NOMO-1 treated with dmso at 0.1 percent for 144 hours (cell line): ENCODE data around the gene SNX2.
"Not testable (repeated sequence)": the region's sequence is repeated elsewhere in the genome, so short reads cannot be mapped to it uniquely, and the experiment has no call there.

Experiments used
- DNase-seq: peaks from one replicate; lab custom pipeline; 2025; ENCODE audit not compliant: unreplicated experiment; lab: John Stamatoyannopoulos, UW

The SNX2 gene

DNA sequence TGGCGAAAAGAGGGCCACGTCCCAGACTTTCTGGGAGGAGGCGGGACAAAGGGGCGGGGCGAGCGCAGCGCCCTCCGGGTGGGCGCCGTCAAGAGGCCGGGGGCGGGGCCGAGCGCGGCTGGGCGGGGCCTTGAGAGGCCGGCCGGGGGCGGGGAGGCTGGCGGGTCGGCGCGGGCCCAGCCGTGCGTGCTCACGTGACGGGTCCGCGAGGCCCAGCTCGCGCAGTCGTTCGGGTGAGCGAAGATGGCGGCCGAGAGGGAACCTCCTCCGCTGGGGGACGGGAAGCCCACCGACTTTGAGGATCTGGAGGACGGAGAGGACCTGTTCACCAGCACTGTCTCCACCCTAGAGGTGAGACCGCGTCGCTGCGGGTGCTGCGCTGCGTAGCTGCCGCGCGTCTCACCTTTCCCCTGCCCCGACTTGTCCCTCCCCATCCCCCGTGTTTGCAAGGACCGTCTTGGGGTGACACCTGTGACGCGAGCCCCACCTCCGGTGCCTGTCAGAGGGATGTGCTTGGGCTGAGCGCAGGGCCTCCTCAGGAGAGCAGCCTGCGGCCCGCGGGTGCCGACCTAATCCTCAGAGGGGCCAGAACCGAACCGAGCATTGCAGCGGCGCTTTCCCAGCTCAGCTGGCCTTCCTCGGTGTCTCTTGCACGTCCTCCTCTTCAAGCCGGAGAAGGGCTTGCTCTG lies at the start of gene SNX2:
SNX2 (plus strand) TSS at position 220 of the 689 bp plus-strand sequence; CDS start at position 244, 24 bp downstream.
- peak; percentile 81 for DNase-seq

DNA sequence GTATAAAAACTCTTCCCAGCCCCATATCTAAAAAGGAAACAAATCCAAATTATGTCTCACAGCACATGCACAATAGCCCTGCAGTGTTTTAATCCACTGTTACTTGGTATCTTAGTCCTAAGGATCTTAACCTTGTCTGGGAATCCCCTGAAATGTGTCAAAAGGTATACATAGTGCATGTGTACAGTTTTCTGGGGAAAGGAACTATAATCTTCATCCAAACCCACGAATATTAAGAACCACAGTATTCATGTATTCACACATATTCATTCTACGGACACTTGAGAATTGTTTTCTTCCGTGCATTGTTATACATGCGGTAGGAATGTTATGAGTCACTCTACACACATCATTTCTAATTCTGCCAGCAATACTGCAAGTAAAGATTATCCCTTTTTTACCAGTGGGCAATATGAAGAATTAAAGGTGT lies 47.8 kb upstream of the SNX2 start:
- DNase-seq: no peak

DNA sequence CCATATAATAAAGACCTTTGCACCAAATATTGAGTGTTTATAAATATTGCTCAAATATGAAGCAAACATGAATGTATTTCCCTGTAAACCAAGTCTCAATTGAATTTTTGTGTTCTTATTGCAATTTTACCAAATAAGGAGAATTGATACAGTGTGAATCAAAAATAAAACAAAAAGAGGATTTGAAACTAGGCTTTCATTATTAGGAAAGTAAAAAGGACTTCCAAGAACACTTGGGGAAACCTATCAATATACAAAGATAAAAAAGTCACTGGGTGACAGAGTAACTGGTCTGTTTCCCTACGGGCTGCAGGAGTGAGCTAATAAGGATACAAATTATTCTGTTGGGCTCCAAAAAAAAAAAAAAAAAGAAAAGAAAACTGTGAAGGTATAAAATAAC lies 44.8 kb upstream of the SNX2 start:
- DNase-seq: no peak

DNA sequence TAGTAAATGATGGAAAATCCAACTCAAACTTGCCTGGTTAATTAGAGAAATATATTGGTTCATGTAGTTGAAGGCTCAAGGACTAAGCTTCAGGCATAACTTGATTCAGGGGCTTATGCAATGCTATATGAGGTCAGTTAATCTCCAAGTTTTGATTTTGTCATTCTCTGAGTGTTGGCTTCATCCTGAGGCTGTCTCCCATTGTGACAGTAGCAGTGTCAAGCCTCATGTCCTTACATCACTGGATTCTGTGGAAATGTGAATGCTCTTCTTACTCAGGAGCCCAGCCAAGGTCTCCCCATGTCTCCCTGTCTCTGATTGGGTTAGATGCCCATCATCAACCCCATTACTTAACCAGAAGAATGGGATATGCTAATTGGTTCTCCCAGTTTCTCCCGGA lies 44.4 kb upstream of the SNX2 start:
- no peak for DNase-seq

GRCh38 chr5:122736086-122736845 lies 38.6 kb upstream of the SNX2 start:
- no peak for DNase-seq

- no peak for DNase-seq
These were observed 36.8 kb upstream of the SNX2 start for GRCh38 chr5:122738088-122738487.

DNA sequence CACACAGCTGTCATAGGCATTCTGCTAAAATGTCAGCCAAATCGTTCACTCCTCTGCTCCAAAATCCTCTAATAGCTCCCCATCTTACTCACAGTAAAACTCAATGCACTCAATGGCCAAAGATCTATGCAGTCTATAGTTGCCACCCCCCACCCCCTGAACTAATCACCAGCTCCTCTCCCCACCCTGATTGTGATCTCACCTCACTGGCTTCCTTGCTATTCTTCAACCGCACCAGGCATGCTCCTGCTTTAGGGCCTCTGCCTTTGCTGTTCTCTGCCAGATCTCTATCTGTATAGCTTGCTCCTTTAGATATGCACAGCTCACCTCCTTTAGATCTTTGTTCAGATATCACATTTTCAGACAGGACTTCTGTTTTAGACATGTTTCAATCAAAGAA lies 33.2 kb upstream of the SNX2 start:
- no peak for DNase-seq

DNA sequence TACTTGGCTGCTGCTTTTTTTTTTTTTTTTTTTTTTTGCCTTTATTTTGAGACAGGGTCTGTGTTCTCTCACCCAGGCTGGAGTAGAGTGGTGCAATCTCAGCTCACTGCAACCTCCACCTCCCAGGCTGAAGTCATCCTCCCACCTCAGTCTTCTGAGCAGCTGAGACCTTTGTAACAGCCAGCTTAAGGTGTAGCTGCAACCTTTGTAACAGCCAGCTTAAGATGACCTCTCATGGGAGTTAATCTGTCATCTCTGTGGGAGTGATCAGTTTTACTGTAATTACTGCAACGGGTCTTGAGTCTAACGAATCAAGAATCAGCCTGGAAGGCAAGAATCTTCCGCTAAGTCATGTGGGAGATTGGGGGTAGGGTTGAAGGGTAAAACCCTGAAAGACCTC lies 31.6 kb upstream of the SNX2 start:
- no peak for DNase-seq

DNA sequence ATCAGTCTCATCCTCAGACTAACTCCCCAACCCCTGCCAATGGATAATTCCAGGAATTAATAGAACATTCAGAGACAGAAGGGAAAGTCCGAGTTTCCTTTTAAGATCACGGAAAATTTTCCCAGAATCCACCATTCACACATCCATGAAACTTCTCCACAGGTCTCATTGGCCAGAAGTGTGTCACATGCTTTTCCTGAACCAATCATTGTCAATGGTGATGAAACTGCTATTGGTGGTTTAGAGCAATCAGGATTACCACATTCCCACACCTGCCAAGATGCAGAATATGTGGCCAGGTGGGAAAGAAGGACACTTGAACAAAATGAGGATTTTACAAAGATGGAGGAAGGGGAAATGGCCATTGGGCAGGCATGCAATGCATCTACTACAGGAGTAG lies 29.3 kb upstream of the SNX2 start:
- no peak for DNase-seq

DNA sequence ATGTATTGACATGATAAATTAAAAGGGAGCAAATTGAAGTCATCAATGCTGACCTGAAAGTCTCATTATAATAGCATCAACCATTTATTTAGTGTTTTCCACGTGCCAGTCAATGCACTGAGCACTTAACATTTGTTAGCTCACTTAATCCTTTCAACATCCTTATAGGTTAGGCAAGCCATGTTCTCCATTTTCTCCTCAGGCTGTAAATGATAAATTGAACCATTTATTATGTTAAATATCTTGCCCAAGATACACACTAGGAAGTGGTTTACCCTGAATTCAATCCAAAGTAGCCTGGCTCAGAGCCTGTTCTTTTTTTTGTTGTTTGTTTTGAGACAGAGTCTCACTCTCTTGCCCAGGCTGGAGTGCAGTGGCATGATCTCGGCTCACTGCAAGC lies 25.0 kb upstream of the SNX2 start:
- no peak for DNase-seq

DNA sequence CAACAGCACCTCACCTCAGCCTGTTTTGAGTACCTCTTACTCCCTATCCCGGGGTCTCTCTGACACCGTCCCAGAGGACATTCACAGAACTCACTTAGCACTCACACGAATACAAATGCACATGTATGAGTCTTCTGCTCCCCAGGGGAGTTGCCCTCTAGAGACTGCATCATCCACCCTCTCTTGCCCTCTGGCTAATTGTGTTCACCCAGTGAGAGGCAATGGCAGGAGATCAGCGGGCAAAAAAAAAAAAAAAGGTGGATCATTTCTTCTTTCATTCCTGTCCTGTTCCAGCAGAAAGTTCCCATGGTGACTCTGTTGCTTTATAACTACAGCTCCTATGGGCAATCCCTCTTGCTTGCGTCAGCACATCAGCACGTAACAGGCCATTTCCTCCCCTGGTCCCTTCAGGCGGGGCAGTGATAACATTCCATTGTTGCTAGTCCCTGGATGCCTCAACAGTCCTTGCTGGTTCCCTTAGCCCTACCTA lies 23.5 kb upstream of the SNX2 start:
- DNase-seq: no peak

DNA sequence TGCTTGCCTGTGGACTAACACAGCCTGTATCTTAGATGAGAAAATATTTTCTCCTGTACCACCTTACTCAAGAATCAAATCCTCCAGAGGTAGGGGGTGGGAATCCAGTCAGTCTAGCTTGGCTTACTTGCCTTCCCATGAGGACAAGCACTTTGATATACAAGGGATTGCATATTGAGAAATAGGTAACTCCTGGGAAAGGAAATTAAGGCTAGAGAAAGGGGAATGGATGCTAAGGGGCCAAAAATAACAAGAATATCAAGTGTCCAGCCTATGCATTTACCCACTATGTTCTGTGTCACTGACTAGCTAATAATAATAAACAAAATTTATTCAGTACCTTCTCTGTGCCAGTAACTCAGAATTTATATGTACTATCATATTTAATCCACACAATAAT lies 21.4 kb upstream of the SNX2 start:
- DNase-seq: no peak

DNA sequence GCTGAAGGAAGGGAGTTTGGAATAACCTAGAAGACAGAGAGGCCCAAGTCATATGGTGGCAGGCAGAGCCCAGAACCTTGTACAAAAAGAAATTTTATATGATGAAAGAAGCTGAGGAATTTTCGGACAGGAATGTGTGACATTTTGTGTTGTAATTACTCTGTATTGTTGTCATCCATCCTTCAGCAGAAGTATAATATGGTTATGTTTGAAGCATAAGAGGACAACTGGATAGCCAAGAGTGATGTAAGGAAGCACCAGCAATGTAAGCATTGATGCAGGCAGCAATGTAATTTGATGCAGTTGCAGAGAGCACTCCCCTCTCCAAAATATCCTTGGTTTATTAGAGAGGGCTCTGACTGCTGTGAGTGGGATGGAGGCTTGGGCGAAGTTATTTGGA lies 19.1 kb upstream of the SNX2 start:
- DNase-seq: no peak

- peak; percentile 75 for DNase-seq
These were observed 18.5 kb upstream of the SNX2 start for GRCh38 chr5:122756264-122756911.

- DNase-seq: no peak
These were observed 17.6 kb upstream of the SNX2 start for GRCh38 chr5:122757285-122757684.

- no peak for DNase-seq
These were observed 15.4 kb upstream of the SNX2 start for GRCh38 chr5:122759241-122760070.

DNA sequence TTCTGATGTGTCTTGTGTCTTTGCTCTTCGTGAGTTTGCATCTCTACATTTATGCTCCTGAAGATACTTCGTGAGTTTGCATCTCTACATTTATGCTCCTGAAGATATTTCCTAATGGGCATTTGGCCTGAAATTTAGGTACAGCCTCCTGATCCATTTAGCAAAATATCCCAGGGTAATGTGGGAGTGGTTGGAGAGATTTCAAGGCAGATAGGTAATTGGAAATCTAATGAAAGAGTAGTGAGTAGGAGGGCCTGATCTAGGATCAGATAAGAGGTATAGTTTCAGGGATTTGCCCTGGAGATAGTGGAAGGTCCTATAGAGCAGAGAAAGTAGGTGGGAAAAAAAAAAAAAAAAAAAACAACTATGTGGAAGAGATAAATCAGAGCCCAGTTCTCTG lies 14.6 kb upstream of the SNX2 start:
- no peak for DNase-seq

DNA sequence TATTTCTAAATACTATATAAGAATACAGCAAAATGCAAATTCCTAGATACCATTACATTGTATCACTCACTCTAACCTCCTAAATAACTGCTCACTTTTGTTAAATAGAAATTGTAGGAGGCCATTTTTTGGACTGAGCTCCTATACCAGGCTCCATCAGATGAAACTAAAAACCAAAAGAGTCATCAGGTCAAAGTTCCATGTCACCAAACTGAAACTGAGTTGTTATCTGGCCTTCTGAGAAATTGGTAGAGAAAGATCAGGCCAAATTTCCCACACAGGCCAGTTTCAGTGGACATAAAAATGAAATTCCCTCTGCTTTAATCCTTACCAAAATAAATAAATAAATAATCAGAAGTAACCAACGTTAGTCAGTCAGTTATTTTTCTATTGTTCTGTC lies 13.8 kb upstream of the SNX2 start:
- no peak for DNase-seq

GRCh38 chr5:122761896-122762295 lies 13.0 kb upstream of the SNX2 start:
- not testable (repeated sequence) for DNase-seq

- no peak for DNase-seq
These were observed 8.8 kb upstream of the SNX2 start for GRCh38 chr5:122766130-122766529.

DNA sequence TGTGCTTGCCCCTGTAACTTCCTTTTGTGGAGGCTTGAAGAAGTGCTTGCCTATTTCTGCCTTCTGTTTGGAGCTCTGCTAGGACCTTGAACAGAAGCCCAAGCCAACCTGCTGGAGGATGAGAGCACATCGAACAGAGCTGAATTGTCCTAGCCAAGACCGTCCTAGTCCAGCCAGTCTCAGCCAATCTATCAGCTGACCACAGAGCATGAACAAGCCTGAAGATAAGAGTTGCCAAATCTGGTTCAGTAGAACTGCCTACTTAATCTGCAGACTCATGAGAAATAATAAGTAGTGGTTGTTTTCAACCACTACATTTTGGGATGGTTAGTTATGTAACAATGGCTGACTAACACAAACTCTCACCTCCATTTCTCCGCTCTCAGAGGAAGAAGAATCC lies 4.4 kb upstream of the SNX2 start:
- DNase-seq: peak; percentile 38
